ENCODE results near the gene SPIRE2. TPM values are rescaled to one million over a fixed set of nuclear protein-coding genes. Genes with fewer than 3 reads are reported as not detected.

The SPIRE2 gene
- polyA plus RNA-seq, 1 donor (not counting 4 experiments of a cell fraction or from before 2014, with no cell fraction given), result 1.1 TPM

DNA sequence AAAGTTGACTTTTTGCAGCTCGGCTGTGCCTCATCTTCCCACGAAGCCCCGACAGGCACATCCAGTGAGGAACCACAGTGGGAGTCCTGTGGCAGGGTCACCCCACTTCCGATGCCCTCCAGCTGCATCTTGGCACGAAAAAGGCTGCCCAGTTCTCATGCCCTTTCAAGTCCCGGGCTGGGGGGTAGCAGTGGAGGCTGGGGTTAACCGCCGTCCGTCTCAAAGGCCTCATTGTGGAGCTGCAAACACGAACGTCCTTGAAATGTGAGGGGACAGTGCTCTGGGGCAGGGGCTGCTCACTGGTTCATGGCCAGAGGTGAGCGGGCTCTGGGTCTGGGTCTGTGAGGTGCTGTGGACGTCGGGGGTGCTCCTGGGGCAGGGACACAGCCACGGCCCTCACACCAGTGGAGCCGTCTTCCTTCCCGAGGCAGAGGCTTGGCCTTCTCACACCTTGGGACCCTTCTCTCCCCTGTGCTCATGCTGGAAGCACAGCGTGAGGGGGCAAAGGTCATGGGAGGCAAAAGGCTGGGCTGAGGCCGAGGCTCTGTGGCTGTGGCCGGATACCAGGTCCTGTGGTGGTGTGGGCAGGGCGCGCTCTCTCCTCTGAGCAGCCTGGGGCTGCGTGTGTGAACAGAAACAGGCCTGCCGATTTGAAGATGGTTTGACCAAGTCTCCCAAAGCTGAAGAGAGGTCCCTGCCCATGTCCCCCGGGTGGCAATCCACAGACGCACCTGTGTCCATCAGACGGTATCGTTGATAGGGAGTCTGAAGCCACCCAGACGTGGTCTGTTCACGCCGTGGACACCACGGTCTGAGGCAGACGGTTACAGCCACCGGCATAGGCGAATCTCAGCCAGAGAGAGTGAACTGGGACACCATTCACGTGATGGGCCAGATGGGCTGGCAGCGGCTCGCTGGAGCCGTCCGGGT lies 87.3 kb downstream of the SPIRE2 start:
- no peak for FAIRE-seq
- no peaks in the 10 kb centered on the region for H3K9me3 ChIP-seq (ENCODE audit: control insufficient read depth, low read depth, low read length)
- no peak overlapping the region for H3K4me2 ChIP-seq (ENCODE audit: control insufficient read depth, extremely low read depth, insufficient read depth, low read depth, low read length)
- peaks cover 14 to 18% of the 10 kb centered on the region in 2 experiments for H3K36me3 ChIP-seq (ENCODE audit: control insufficient read depth in 2 of 2, extremely low read depth in 1 of 2, insufficient read depth in 2 of 2, low read length in 2 of 2)
- dilution Hi-C loops (cut with MboI; ENCODE audit: extremely low pct_ligation_motif_present, low sequenced_read_pairs), result no loop called here
- no peaks in the 10 kb centered on the region for H3K9me1 ChIP-seq (ENCODE audit: control insufficient read depth, extremely low read depth, insufficient read depth, low read length)
- H3K4me3 ChIP-seq (ENCODE audit: control insufficient read depth in 2 of 3, extremely low read depth in 1 of 3, insufficient read depth in 2 of 3, low read depth in 1 of 3, low read length in 3 of 3), result no peak overlapping the region
- no peak overlapping the region for H3K9ac ChIP-seq (ENCODE audit: control insufficient read depth, extremely low read depth, insufficient read depth, low read length)
- H3K79me2 ChIP-seq (ENCODE audit: control insufficient read depth, insufficient read depth, low read length), result no peaks in the 10 kb centered on the region
- no peak for TF ChIP-seq EZH2 (IDR thresholded peaks at IDR 0.05; ENCODE audit: low read length)
- TF ChIP-seq, protein P1, sequence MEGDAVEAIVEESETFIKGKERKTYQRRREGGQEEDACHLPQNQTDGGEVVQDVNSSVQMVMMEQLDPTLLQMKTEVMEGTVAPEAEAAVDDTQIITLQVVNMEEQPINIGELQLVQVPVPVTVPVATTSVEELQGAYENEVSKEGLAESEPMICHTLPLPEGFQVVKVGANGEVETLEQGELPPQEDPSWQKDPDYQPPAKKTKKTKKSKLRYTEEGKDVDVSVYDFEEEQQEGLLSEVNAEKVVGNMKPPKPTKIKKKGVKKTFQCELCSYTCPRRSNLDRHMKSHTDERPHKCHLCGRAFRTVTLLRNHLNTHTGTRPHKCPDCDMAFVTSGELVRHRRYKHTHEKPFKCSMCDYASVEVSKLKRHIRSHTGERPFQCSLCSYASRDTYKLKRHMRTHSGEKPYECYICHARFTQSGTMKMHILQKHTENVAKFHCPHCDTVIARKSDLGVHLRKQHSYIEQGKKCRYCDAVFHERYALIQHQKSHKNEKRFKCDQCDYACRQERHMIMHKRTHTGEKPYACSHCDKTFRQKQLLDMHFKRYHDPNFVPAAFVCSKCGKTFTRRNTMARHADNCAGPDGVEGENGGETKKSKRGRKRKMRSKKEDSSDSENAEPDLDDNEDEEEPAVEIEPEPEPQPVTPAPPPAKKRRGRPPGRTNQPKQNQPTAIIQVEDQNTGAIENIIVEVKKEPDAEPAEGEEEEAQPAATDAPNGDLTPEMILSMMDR (optimal IDR thresholded peaks at IDR 0.05 in 1 of 3, IDR thresholded peaks at IDR 0.05 in 1 of 3, conservative IDR thresholded peaks at IDR 0.05 in 1 of 3; ENCODE audit: extremely low read depth in 1 of 3, insufficient read depth in 2 of 3, low read length in 3 of 3), result no peak
- DNase-seq (ENCODE audit: low read depth, low spot score), result no peak
- peaks cover 17% of the 10 kb centered on the region for H3K4me1 ChIP-seq (ENCODE audit: control insufficient read depth, extremely low read depth, insufficient read depth, low read length)
- H3K27me3 ChIP-seq (ENCODE audit: control insufficient read depth, extremely low read depth, insufficient read depth, low read length), result no peaks in the 10 kb centered on the region
- no peak overlapping the region for H3K27ac ChIP-seq (ENCODE audit: control insufficient read depth, insufficient read depth, low read length)
- peaks cover 4% of the 10 kb centered on the region for H4K20me1 ChIP-seq (ENCODE audit: control insufficient read depth, extremely low read depth, insufficient read depth, low read length)
- no peak overlapping the region for H2AFZ ChIP-seq (ENCODE audit: control insufficient read depth, low read length)

DNA sequence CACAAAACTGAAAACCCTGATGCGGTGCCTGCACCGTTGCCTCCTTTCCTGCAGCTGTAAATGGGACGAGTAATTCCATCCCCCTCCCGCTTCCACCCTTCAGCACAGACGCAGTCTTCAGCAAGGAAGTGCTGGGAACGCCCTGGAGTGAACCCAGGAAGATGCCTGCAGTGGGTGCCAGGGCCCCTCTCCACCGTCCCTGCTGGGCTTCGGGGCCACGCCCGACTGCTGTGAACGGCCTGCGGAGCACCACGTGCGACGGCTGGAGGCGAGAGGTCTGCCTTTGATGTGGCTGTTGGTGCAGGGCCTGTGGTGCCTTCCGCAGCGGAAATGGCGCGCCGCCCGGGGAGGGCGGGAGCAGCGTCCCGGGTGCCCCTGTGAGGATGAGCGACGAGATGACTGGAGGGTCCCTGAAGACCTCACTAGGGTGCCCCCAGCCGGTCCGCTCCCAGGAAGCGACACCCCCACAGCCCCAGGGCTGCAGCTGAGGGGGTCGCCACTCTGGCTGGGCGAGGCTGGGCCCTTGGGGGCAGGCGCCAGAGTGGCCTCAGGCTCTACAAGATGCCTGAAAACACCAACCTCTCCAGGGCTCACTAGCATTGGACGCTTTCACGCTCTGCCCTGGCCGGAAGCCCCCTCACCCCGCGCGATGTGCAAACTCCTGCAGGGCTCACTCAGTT lies 89.6 kb downstream of the SPIRE2 start:
- Histone ChIP-seq H3K79me2 (ENCODE audit: control insufficient read depth, insufficient read depth, low read length) (no peaks in the 10 kb centered on the region), H3K9me3 (ENCODE audit: control insufficient read depth, low read depth, low read length) (no peaks in the 10 kb centered on the region), H2AFZ (ENCODE audit: control insufficient read depth, low read length) (peak overlapping the region; percentile 54), H3K4me3 (ENCODE audit: control insufficient read depth in 2 of 3, extremely low read depth in 1 of 3, insufficient read depth in 2 of 3, low read depth in 1 of 3, low read length in 3 of 3) (peak overlapping the region; percentile 17 to 32 (median 29)), H3K27ac (ENCODE audit: control insufficient read depth, insufficient read depth, low read length) (no peak overlapping the region), H3K9me1 (ENCODE audit: control insufficient read depth, extremely low read depth, insufficient read depth, low read length) (no peaks in the 10 kb centered on the region), H3K36me3 (ENCODE audit: control insufficient read depth in 2 of 2, extremely low read depth in 1 of 2, insufficient read depth in 2 of 2, low read length in 2 of 2) (peaks cover under 1 to 4% of the 10 kb centered on the region in 2 experiments), H3K9ac (ENCODE audit: control insufficient read depth, extremely low read depth, insufficient read depth, low read length) (peak overlapping the region; percentile 36), H3K4me1 (ENCODE audit: control insufficient read depth, extremely low read depth, insufficient read depth, low read length) (peaks cover 30% of the 10 kb centered on the region), H3K4me2 (ENCODE audit: control insufficient read depth, extremely low read depth, insufficient read depth, low read depth, low read length) (peak overlapping the region; percentile 92), H3K27me3 (ENCODE audit: control insufficient read depth, extremely low read depth, insufficient read depth, low read length) (no peaks in the 10 kb centered on the region), H4K20me1 (ENCODE audit: control insufficient read depth, extremely low read depth, insufficient read depth, low read length) (peaks cover 4% of the 10 kb centered on the region)
- dilution Hi-C loops (cut with MboI; ENCODE audit: extremely low pct_ligation_motif_present, low sequenced_read_pairs), result no loop called here
- TF ChIP-seq, protein P1 (optimal IDR thresholded peaks at IDR 0.05 in 1 of 3, IDR thresholded peaks at IDR 0.05 in 1 of 3, conservative IDR thresholded peaks at IDR 0.05 in 1 of 3; ENCODE audit: extremely low read depth in 1 of 3, insufficient read depth in 2 of 3, low read length in 3 of 3), result no peak
- TF ChIP-seq EZH2 (IDR thresholded peaks at IDR 0.05; ENCODE audit: low read length), result no peak
- no peak for DNase-seq (ENCODE audit: low read depth, low spot score)
- peak; percentile 82 for FAIRE-seq
